Measurements from ENCODE around the gene CDH18.

- TF ChIP-seq ZNF274 (IDR thresholded peaks at IDR 0.05; ENCODE audit: low read depth, low read length) = no peak
- no peak for TF ChIP-seq REST (IDR thresholded peaks at IDR 0.05; ENCODE audit: low read depth)
- TF ChIP-seq YY1 (IDR thresholded peaks at IDR 0.05; ENCODE audit: extremely low read depth, insufficient replicate concordance, low read depth, low read length) = no peak
- no peak for TF ChIP-seq CTCF (IDR thresholded peaks at IDR 0.05 in 2 of 3, conservative IDR thresholded peaks at IDR 0.05 in 1 of 3; ENCODE audit: borderline replicate concordance in 1 of 3, insufficient read depth in 1 of 3, low read depth in 2 of 3, low read length in 2 of 3)
- no peak for TF ChIP-seq ELF1 (IDR thresholded peaks at IDR 0.05; ENCODE audit: borderline replicate concordance, low read depth)
- no peak for TF ChIP-seq POLR2A (IDR thresholded peaks at IDR 0.05; ENCODE audit: borderline replicate concordance, extremely low read depth, insufficient read depth, insufficient read length)
- TF ChIP-seq FOSL1 (IDR thresholded peaks at IDR 0.05; ENCODE audit: low read depth) = no peak
- no peak for TF ChIP-seq ZBTB33 (IDR thresholded peaks at IDR 0.05; ENCODE audit: extremely low read depth, insufficient replicate concordance, low read length)
These were observed 441.5 kb downstream of the CDH18 start for GRCh38 chr5:19546521-19546920.
